GM19238 (cell line): ENCODE data around the gene NADK.
"Not testable (repeated sequence)": the region's sequence is repeated elsewhere in the genome, so short reads cannot be mapped to it uniquely, and the experiment has no call there.

Experiments
- DNase-seq: peaks from one replicate; pipeline ENCODE4 v3.0.0; 2011; ENCODE audit warnings: low spot score; ENCODE audit not compliant: insufficient read length

The NADK gene

DNA sequence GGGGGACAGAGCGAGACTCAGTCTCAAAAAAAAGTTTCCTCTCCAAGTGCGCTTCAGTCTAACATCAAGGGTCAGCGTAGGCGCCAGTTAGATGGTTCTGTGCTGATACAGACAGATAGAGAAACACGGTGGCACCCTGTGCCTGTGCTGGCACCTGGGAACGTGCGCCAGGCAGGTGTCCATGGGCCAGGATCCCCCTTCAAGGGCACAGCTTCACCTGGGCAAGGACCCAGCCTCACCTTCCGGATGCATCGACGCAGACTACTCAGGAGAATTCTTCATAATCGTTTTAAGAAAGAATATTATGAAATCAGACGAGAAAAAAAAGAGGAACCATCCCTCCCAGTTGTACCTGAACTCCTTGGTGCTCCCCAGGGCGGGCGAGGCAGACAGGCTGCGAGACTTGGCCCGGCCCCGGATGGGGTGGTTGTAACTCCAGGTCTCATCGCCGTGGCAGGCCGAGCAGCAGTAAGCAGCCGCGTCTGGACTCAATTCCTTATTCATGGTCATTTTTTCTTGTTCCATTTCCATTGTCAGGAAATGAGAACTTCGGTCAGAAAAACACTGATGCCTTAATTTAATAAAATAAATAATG lies 13.3 kb downstream of the NADK start:
- DNase-seq = no peak

DNA sequence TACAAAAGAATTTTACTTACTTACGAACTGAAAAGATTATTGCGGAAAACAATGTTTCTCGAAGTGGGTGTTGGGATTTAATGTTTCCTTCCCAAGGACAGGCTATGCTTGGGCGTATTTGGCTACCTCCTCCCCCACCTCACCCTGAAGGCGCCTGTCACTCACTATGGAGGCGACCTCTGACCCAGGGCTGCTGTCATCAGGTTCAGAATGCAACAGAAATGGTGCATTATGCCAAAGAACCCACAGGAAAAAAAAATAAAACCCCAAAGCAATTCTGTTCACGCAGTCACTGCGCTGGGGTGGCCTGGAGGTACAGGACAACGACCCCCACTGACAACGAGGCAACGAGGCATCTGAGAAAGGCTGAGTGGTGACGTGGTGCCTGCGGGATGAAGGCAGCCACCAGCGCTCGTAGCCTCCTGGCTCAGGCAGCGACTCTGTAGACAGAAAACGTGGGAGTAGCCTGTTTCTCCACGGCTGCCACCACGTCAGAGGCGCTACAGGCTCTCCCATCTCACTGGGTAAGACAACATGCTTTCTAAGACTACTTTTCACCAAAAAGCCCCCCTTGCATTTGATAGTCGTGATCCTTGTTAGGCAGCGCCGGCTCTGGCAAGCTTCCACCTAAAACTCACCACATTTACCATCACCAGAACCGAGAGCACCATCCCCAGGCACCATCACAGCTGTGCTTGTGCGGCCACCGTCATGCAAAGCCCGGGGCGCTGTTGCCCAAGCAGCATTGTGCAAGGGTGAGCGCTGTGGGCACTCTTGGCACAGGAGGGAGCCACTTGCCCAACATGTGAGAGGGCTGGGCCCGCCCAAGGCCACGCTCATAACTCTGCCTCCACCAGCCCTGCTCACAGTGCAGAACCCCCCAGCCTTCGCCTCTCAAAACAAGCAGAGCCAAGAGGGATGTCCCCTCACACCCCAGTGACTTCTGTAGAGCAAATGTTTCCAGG lies 14.3 kb downstream of the NADK start:
- no peak for DNase-seq

DNA sequence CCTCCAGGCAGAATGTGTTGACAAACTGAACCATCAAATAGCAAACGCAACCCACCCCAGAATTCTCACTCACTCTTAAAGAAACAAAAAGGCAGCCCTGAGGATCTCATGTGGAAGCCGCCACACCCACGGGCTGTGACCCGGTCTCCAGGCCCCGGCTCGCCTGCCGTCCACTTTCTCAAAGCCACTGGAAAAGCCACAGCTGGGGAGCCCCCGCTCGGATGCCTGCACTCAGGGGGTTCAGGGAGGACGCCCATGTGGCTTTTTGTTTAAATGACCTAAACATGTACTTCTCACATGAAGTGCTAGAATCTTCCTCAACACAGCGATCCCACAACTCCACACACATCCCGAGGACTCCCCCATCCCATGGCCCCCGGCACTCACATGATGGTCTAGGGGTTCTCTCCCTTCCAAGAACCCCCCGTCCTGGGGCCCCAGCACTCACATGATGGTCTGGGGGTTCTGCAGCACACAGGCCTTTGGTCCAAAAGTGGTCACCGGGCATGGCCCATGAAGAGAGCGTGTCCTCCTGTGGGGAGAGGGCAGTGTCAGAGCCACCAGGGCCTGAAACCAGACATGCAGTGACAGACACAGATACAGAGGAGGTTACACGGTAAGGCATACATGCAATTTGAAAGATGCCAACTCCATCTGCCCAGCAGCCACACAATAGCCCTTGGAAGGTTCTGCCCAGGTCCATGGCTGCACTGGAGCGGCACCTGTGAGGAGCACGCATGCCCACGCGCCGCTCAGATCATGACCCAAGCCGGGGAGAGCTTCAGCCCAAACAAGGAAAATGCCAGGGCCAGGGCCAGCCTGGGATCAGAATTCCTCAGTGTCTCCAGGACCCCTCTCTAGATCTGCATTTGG lies 16.5 kb downstream of the NADK start:
- no peak for DNase-seq

DNA sequence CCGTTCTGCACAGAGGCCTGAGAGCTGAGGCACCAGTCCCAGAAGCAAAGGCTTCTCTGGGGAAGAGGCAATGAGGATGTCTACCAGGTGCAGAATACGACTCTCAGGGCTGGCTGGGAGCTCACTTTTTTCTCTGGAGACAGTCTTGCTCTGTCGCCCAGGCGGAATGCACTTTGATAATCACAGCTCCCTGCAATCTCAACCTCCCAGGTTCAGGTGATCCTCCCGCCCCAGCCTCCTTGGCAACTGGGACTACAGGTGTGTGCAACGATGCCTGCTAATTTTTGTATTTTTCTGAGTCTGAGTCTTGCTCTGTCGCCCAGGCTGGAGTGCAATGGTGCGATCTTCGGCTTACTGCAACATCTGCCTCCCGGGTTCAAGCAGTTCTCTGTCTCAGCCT lies 17.6 kb downstream of the NADK start:
- no peak for DNase-seq

DNA sequence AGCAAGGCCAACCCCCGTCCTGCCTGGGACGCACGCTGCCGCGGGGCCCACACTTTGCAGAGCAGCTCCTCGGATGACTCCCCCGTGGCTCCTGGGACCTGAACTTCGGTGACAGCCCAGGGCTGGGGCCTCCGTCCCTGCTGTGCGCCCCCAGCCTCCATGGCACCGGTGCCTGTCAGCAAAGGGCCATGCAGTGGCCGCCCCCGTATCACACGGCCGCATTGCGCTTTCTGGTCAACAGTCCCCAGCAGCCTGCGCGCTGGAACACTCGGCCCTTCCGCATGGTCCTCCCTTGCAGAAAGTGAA lies 18.0 kb downstream of the NADK start:
- DNase-seq = no peak

DNA sequence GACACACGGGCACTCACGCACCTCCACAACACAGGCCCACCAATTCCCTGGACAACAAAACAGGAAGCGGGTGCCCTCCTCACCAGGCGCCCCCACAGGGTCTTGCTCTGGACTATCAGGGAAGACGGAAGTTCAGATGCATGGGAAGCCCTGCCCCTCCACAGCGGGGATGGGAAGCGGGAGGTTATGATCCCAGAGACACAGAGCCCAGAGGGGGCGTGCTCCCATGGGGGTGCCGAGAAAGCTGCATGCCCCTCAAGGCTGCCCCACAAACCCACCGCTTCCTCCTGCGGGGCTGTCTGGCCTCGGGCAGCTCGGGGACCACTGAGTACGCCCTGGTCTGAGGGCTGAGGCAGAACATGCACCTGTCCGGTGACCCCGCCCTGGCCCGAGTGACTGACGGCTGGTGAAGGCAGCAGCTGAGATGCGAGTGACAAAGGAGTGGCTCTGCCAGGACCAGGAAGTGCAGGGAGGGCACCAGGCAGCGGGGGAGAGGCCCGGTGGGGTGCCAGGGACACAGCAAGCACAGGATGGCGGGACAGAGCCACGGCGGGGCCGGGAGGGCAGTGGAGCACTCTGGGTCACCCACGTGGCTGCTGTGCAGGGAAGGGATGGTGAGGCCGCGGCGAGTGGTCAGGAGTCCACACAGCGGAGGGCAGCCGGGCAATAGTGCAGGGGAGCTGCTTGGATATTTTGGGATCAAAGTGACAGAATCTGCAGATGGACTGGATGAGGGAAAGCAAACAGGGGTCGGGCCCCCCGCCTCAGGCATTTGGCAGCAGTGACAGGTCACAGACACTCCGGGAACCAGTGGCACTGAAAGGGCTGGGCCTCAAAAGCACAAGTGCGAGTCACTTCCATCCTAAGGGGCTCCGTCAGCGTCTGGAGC lies 18.6 kb downstream of the NADK start:
- no peak for DNase-seq

DNA sequence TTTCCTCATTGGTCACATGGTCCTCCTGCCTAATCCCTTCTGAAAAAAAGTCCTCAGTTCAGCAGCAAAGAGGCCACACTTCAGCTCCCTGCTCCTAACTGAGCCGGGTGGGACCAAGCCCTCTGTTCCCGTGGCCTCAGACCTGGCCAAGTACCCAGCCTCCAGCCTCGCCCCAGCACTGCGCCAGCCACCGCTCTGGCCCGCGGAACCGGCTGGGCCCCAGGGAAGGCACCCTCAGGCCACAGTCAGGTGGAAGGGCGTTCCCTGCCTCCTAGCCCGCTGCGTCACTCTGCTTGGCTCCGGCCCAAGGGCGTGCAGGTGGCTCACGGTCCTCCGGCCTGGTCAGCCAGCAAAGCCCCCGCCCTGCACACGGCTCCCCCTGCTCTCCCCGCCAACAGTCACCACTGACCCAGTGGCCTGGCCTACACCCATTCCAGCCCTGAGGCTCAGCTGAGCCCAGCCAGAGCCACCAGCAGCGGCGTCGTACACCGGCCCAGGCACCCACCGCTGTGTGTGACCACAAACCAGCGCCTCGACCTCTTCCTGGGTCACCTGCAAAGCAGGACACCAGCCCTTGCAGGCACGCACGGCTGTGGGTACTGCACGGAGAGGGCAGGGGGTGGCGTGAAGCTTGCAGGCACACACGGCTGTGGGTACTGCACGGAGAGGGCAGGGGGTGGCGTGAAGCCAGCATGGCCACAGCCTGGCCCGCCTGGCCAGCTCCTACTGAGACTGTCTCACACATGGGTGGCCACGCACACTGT lies 19.4 kb downstream of the NADK start:
- no peak for DNase-seq

DNA sequence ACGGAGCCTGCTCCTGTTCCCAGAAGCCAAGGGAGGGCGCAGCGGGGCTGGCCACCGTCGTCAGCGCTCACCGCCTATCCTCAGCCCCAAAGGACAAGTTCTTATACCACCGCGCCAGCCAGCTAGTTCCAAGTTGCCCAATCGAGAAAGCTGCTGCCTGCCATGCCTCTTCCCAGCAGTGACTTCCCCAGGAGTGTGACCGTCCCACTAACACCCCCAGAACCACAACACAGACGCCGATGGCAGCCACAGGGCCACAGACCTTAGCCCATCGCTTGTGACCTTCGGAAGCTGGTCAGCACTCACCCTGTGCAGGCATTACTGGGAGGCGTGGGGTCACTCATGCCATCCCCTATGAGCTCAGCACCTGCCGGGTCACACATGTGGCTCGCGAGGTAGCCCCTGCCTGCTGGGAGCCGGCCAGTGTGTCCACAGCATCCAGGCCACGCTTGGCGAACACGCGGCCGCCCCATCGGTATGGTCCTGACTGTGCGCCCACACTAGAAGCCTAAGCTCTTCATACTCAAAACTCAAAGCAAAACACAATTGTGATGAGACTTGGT lies 20.1 kb downstream of the NADK start:
- DNase-seq = no peak

DNA sequence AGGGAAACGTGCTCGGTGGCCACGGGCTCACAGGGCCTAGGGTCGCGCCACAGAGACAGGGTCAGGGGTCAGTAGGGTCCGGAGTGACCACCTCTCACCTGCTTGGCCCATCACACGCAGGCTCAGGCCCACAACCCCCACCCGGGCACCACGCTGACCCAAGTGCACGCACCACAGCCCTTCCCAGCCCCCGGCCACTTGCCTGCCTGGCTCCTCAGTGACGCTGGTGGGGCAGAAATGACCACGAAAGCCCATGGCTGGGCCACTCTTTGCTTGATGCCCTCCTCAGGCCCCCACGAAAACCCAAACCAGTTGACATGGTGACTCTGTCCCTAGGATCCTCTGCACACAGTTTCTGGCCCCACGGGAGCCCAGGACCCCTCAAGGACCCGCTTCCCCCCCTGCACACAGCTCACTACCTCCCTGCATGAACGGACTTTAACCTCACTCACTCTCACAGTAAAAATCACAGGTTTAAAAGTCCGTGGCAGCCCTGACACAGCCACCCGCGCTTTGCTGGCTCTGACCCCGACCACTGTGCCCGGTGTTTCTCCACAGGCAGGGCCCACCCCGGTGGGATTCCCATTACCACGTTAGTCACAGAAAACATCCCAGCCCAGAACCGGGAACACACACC lies 20.7 kb downstream of the NADK start:
- DNase-seq = no peak

DNA sequence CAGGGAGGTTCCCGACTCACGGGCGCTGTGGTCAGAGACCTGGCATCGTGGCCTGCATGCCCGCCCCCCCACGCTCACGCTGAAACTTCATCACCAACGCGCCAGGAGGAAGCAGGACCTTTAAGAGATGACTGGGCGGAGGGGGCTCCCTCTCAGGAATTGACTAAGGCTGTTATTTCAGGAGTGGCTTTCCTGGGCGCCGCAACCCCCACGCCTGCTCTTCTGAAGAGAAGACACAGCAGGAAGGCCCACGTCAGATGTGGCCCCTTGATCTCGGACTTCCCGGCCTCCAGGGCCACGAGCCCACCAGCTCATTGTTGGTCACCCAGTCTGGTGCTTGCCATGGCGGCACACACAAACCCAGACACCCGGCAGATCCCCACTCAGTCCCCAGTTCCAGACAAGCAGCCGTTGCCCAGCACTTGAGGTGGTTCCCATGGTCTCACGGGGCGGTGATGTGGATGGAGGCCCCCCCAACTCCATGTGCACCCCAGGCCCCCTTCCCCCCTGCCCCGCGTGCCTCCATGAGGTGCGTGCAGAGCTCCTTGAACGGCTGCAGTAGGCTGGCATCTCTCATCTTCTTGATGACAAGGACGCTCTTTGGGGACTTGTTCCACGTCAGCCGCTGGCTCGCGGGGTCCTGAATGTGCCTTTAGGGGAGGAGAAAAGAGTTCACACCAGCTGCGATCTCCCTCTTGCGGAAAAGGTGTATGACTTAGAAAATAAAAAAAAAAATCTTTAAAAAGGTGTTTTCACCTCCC lies 21.4 kb downstream of the NADK start:
- DNase-seq = no peak

DNA sequence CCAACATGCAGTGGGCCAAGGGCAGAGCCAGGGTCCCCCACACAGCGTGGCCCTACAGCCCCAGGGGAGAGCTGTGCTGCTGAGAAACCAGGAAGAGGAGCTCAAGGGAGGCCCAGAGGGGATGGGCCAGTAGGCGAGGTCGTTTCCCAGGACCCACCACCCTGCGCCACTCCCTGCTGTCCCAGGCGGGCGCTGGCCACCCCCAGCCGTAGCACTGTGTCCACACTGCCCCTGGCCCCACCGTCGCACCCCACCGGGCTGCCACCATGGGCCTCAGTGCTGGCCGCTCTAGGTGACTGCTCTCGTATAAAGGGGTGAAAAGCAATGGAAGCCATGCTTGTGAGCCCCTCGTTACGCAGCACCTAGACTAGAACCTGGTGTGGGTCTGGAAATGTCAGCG lies 22.4 kb downstream of the NADK start:
- DNase-seq = no peak

DNA sequence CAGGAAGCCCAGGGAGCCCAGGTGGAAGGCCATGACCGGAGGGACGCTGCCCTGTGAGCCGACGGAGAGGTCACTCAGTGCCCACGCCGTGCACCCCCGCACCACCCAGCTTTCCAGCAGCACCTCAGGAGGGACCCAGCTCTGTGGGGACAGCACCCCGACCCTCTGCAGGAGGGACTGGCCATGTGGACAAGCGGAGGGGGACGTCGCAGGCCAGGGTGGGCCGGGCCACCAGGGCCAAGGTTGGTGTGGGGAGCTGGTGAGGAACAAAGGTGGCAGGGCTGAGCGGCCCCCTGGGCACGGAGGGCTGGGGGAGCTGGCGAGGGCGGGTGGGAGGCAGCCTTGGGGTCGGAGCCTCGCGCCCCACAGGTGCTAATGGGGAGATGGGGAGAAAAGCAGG lies 22.8 kb downstream of the NADK start:
- DNase-seq = no peak

DNA sequence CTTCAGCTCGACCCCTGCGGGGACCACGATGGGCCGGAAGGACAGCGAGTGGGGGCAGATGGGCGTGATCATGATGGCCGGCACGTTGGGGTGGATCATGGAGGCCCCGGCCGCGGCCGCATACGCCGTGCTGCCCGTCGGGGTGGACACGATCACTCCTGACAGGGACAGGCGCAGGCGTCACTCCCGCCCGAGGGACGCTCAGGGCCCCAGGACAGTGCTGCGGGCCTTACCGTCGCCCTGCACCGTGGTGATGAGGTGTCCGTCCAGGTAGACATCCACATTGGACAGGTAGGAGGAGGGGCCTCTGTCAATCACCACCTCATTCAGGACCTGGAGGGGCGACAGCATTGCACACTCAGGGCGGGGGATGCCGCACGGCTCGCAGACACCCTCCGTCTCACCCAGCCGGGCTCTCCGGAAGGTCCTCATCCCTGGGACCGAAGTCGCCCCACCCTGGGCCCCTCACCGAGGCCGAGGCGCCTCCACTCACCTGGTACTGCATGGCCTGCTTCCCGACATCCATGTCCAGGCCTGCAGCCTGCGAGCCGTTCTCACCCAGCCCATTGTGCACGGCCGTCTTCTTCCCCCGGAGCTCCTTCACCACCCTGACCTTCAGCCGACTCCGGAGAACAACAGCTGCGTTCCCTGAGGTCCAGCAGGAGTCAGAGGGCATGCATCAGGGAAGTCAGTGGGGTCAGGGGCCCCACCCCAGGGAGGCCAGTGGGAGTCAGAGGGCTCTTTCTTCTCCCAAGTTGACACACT lies 24.0 kb downstream of the NADK start:
- no peak for DNase-seq

DNA sequence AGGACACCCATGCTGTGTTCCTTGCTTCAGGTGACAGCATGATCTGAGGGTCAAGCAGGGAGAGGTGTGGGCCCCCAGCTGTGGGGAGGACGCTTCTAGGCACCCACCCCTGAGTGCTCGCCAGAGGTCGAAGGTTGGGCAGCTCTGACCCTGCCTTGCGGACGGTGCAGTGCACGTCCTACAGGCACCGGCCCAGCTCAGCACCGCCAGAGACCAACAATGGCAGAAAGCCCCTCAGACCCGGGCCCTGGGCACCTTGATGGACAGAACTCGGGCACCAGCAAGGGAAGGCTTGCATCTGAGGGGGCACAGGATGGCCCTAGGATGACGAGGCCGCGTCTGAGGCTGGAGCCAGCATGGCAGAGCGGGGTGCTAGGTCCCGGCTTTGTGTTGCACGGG lies 24.7 kb downstream of the NADK start:
- DNase-seq = no peak

DNA sequence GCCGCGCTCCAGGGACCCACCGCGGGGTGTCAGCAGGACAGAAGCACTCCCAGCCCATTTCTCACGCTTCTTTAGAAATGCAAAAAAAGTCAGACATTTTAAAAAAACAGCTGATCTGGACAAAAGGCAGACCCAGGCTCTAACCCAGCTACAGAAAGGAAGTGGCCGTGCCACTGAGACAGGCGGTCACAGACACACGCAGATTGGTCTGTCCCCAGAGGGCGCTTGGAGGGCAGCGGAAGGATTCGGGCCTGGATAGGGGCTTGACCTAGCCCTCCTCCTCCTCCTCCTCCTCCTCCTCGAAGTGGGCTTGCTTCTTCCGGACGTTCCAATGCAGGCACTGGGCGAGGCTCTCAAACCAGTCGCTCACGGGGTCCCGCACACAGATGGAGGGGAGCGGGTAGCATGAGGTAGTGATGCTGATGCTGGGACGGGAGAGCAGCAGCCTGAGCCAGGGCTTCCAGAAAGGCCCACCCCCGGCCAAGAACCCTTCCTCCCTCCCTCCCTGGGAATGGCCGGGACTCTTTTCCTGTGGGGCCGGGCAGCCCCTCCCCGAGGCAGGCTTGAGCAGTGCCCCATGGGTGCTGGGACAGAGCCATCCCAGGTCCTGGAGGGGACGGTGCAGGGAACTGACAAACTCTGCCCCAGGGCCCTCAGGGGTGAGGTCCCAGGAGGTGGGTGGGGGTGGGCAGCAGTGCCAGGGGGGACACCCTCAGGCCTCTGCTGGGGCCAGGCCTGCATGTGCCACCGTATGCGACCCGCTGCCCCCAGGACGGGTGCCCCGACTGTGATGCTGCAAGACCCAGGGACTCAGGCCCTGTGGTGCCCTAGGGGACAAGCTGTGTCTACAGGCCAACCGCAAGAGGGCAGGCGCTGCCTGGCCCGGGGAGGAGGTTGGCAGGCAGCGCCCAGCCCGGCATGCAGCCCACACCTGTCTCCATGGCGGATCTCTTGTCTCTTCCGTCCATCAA lies 25.3 kb downstream of the NADK start:
- DNase-seq = no peak

DNA sequence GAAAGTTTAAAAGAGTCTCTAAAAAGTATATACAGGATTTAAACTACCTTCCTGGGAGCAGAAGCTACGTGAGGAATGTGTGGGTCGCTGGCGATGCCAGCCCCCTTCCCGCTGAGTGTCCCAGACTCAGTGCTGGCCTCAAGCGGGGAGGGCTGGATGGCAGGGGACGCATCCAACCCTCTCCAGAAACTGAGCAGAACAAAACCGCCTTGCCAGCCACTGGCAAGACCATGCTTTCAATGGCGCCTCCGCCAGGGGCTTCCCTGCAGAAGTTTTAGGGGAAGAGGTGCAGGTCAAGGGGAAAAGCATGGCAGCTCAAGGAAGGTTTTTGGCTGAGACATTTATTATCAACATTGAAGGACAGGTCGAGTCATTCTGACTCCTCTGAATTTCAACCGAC lies 26.1 kb downstream of the NADK start:
- no peak for DNase-seq

DNA sequence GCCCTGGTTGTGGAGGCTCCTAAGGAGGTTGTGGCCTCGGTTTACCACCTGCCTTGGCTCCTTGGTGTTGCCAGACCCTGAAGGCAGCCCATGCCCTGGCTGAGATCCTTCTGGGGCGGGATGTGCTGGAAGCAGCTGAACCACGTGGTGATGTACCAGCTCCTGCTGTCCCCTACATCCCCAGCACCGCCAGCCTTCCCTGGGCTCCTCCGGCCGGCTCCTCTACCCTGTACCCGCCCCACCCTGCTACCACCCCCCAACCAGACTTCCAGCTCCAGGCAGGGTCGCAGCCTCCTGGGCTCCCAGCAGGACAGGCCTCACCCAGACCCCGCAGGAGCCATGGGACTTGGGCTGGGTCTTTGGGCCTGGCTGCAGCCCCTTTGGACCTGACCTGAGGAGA lies 28.3 kb downstream of the NADK start:
- DNase-seq = not testable (repeated sequence)
